ENCODE measurements around the gene RMND1. TPM values are rescaled to one million over a fixed set of nuclear protein-coding genes. Genes with fewer than 3 reads are reported as not detected.

Gene RMND1
- total RNA-seq, 1 donor, result 56.5 TPM

GRCh38 chr6:151388997-151389617 is 62.8 kb downstream of the RMND1 start:
- Histone ChIP-seq H3K79me2 (ENCODE audit: insufficient read depth, low read length) (peaks cover 72% of the 10 kb centered on the region), H4K20me1 (ENCODE audit: insufficient read depth, low read length) (peaks cover 24% of the 10 kb centered on the region), H3K4me2 (ENCODE audit: insufficient read depth, low read length) (peak overlapping the region; percentile 91), H3K9me3 (ENCODE audit: low read depth, low read length) (no peaks in the 10 kb centered on the region), H3K4me3 (ENCODE audit: insufficient read depth, low read length) (peak overlapping the region; percentile 88), H3K4me1 (ENCODE audit: insufficient read depth, low read length) (peaks cover 42% of the 10 kb centered on the region), H2AFZ (ENCODE audit: low read length) (peak overlapping the region; percentile 76), H3K36me3 (ENCODE audit: insufficient read depth, low read length) (peaks cover 5% of the 10 kb centered on the region), H3K27ac (ENCODE audit: low read depth, low read length) (peak overlapping the region; percentile 82), H3K27me3 (ENCODE audit: insufficient read depth, low read length) (no peaks in the 10 kb centered on the region)
- TF ChIP-seq, protein P1, sequence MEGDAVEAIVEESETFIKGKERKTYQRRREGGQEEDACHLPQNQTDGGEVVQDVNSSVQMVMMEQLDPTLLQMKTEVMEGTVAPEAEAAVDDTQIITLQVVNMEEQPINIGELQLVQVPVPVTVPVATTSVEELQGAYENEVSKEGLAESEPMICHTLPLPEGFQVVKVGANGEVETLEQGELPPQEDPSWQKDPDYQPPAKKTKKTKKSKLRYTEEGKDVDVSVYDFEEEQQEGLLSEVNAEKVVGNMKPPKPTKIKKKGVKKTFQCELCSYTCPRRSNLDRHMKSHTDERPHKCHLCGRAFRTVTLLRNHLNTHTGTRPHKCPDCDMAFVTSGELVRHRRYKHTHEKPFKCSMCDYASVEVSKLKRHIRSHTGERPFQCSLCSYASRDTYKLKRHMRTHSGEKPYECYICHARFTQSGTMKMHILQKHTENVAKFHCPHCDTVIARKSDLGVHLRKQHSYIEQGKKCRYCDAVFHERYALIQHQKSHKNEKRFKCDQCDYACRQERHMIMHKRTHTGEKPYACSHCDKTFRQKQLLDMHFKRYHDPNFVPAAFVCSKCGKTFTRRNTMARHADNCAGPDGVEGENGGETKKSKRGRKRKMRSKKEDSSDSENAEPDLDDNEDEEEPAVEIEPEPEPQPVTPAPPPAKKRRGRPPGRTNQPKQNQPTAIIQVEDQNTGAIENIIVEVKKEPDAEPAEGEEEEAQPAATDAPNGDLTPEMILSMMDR (IDR thresholded peaks at IDR 0.05; ENCODE audit: extremely low read depth, low read depth, low read length), result no peak
- DNase-seq (ENCODE audit: insufficient read length, low spot score, missing footprints), result no peak

DNA sequence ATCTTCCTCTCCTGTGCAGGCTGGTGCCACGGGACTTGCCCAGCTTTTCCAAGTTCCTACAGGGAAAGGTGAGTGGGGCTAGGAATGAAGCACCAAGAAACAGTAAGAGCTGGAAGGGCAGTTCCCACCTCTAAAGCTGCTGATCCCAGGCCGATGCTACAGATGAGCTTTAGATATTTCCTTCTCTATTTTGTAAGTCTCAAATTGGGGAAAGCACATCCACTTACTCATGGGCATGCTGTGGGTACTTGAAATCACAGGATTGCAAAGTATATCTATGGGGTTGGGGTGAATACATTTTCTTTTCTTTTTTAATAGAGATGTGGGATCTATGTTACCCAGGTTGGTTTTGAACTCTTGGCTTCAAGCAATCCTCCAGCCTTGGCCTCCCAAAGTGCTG is 63.7 kb downstream of the RMND1 start:
- Histone ChIP-seq H2AFZ (ENCODE audit: low read length) (no peak overlapping the region), H3K36me3 (ENCODE audit: insufficient read depth, low read length) (peaks cover 5% of the 10 kb centered on the region), H3K4me2 (ENCODE audit: insufficient read depth, low read length) (peak overlapping the region; percentile 64), H3K4me3 (ENCODE audit: insufficient read depth, low read length) (no peak overlapping the region), H3K9me3 (ENCODE audit: low read depth, low read length) (no peaks in the 10 kb centered on the region), H4K20me1 (ENCODE audit: insufficient read depth, low read length) (peaks cover 15% of the 10 kb centered on the region), H3K27me3 (ENCODE audit: insufficient read depth, low read length) (no peaks in the 10 kb centered on the region), H3K79me2 (ENCODE audit: insufficient read depth, low read length) (peaks cover 72% of the 10 kb centered on the region), H3K27ac (ENCODE audit: low read depth, low read length) (peak overlapping the region; percentile 59), H3K4me1 (ENCODE audit: insufficient read depth, low read length) (peaks cover 39% of the 10 kb centered on the region)
- DNase-seq (ENCODE audit: insufficient read length, low spot score, missing footprints), result no peak
- TF ChIP-seq, protein P1 (IDR thresholded peaks at IDR 0.05; ENCODE audit: extremely low read depth, low read depth, low read length), result no peak

DNA sequence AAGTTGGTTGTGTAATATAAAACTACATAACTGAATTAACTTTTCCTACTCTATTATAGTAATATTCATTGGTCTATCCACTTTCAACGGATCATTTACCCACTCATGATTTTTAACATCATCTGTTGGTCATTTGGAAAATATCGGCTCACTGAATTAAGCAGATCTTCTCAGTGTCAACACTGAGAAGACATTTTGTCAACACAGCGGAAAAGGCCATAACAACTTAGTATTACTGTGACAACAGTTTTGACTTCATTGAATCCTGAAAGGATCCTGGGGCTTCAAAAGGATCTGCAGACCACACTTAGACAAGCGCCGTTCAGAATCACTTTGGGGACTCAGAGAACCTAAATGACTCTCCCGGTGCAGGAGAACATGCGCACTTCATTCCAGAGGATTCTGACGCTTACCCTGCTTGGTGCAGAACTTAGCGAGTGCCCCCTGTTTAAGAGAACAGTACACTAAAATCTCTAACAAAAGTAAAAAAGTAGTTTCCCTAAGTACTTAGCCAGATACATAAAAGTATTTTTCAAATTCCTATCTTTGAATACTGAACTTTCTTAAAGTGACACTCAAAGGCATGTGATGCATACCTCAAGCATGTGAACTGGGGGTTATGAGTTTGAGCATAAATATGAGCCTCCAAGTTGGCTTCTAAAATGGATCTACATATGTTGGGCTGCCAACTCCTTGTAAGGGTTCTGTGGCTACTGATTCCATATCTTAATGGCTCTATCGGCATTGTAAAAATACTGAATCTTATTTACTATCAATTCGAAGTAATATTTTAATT is 64.6 kb downstream of the RMND1 start:
- H3K4me3 ChIP-seq (ENCODE audit: insufficient read depth, low read length), result no peak overlapping the region
- H3K4me1 ChIP-seq (ENCODE audit: insufficient read depth, low read length), result peaks cover 30% of the 10 kb centered on the region
- H3K27me3 ChIP-seq (ENCODE audit: insufficient read depth, low read length), result no peaks in the 10 kb centered on the region
- peak overlapping the region; percentile 64 for H3K4me2 ChIP-seq (ENCODE audit: insufficient read depth, low read length)
- no peak overlapping the region for H2AFZ ChIP-seq (ENCODE audit: low read length)
- peaks cover 68% of the 10 kb centered on the region for H3K79me2 ChIP-seq (ENCODE audit: insufficient read depth, low read length)
- peak; percentile 87 for DNase-seq (ENCODE audit: insufficient read length, low spot score, missing footprints)
- peak overlapping the region; percentile 59 for H3K27ac ChIP-seq (ENCODE audit: low read depth, low read length)
- TF ChIP-seq, protein P1 (IDR thresholded peaks at IDR 0.05; ENCODE audit: extremely low read depth, low read depth, low read length), result no peak
- H3K9me3 ChIP-seq (ENCODE audit: low read depth, low read length), result no peaks in the 10 kb centered on the region
- H3K36me3 ChIP-seq (ENCODE audit: insufficient read depth, low read length), result peaks cover 5% of the 10 kb centered on the region
- H4K20me1 ChIP-seq (ENCODE audit: insufficient read depth, low read length), result peaks cover 7% of the 10 kb centered on the region

GRCh38 chr6:151385177-151385576 is 66.7 kb downstream of the RMND1 start:
- no peak overlapping the region for H3K4me3 ChIP-seq (ENCODE audit: insufficient read depth, low read length)
- H3K9me3 ChIP-seq (ENCODE audit: low read depth, low read length), result no peaks in the 10 kb centered on the region
- DNase-seq (ENCODE audit: insufficient read length, low spot score, missing footprints), result no peak
- H2AFZ ChIP-seq (ENCODE audit: low read length), result no peak overlapping the region
- H3K27me3 ChIP-seq (ENCODE audit: insufficient read depth, low read length), result no peaks in the 10 kb centered on the region
- no peak overlapping the region for H3K27ac ChIP-seq (ENCODE audit: low read depth, low read length)
- H3K36me3 ChIP-seq (ENCODE audit: insufficient read depth, low read length), result peaks cover 5% of the 10 kb centered on the region
- peaks cover 74% of the 10 kb centered on the region for H3K79me2 ChIP-seq (ENCODE audit: insufficient read depth, low read length)
- TF ChIP-seq, protein P1 (IDR thresholded peaks at IDR 0.05; ENCODE audit: extremely low read depth, low read depth, low read length), result no peak
- H3K4me1 ChIP-seq (ENCODE audit: insufficient read depth, low read length), result peaks cover 34% of the 10 kb centered on the region
- H4K20me1 ChIP-seq (ENCODE audit: insufficient read depth, low read length), result no peaks in the 10 kb centered on the region
- H3K4me2 ChIP-seq (ENCODE audit: insufficient read depth, low read length), result peak overlapping the region; percentile 36

All from osteoblast (primary cell).